ENCODE results near the gene EN2. TPM values are rescaled to one million over a fixed set of nuclear protein-coding genes. Genes with fewer than 3 reads are reported as not detected.

EN2 gene
- total RNA-seq, 1 donor from 2014 or later, result not detected

- no peak for DNase-seq (ENCODE audit: low spot score)
- ATAC-seq, result no peak
Measured at GRCh38 chr7:155461631-155462030, 3.7 kb downstream of the EN2 start.

DNA sequence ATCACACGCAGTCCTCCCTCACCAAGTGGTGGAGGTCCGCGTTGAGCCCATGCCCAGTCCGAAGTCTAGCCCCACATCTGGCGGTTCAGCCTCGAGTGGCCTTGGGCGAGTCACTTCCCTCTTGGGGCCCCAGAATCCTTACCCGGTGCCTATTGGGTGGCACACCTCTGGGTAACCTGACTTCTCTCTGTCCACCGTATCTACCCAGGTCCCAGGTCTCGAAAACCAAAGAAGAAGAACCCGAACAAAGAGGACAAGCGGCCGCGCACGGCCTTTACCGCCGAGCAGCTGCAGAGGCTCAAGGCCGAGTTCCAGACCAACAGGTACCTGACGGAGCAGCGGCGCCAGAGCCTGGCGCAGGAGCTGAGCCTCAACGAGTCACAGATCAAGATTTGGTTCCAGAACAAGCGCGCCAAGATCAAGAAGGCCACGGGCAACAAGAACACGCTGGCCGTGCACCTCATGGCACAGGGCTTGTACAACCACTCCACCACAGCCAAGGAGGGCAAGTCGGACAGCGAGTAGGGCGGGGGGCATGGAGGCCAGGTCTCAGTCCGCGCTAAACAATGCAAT is 4.3 kb downstream of the EN2 start:
- no peak for ATAC-seq
- DNase-seq (ENCODE audit: low spot score), result no peak

DNA sequence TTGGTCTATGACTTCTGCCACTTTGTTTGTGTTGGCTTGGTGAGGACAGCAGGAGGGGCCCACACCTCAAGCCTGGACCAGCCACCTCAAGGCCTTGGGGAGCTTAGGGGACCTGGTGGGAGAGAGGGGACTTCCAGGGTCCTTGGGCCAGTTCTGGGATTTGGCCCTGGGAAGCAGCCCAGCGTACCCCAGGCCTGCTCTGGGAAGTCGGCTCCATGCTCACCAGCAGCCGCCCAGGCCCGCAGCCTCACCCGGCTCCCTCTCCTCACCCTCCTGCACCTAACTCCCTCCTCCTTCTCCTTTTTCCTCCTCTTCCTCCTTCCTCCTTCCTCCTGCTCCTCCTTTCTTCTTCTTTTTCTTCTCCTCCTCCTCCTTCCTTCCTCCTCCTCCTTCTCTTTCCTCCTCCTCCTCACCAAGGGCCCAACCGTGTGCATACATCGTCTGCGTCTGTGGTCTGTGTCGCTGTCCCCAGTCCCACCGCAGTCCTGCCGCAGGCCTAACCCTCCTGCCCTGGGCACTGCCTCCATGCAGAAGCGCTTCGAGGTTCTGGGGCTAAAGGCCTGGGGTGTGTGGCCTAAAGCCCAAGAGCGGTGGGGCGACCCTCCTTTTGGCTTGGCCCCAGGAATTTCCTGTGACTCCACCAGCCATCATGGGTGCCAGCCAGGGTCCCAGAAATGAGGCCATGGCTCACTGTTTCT is 5.3 kb downstream of the EN2 start:
- no peak for DNase-seq (ENCODE audit: low spot score)
- no peak for ATAC-seq

- DNase-seq (ENCODE audit: low spot score) (no peak), ATAC-seq (no peak)
Measured at GRCh38 chr7:155464183-155464582, 6.3 kb downstream of the EN2 start.

- ATAC-seq, result no peak
Measured at GRCh38 chr7:155464948-155465739, 7.2 kb downstream of the EN2 start.

DNA sequence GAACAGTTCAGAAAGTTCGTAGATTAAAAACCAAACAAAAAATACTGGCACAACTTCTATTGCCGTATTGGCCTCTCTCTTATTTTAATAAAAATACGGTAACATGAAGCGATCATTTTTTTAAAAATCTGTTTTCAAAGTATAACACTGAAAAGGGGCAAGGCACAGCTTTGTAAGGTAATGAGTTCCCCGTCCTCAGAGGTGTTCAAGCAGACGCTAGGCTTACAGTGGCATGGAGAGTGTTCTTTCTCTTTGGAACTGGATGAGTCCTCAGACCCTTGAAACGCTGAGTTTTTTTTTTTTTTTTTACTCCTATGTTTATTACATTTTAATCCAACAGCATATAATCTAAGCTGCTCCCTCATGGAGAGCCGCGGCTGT is 7.8 kb downstream of the EN2 start:
- DNase-seq (ENCODE audit: low spot score) (no peak), ATAC-seq (no peak)

More at GRCh38 chr7:155464948-155465739, 7.2 kb downstream of the EN2 start:
- no peak for DNase-seq (ENCODE audit: low spot score)

GRCh38 chr7:155466142-155466813 is 8.3 kb downstream of the EN2 start:
- DNase-seq (ENCODE audit: low spot score) (no peak), ATAC-seq (peak; percentile 11)

GRCh38 chr7:155466814-155467733 is 9.1 kb downstream of the EN2 start:
- peak; percentile 55 for ATAC-seq

DNA sequence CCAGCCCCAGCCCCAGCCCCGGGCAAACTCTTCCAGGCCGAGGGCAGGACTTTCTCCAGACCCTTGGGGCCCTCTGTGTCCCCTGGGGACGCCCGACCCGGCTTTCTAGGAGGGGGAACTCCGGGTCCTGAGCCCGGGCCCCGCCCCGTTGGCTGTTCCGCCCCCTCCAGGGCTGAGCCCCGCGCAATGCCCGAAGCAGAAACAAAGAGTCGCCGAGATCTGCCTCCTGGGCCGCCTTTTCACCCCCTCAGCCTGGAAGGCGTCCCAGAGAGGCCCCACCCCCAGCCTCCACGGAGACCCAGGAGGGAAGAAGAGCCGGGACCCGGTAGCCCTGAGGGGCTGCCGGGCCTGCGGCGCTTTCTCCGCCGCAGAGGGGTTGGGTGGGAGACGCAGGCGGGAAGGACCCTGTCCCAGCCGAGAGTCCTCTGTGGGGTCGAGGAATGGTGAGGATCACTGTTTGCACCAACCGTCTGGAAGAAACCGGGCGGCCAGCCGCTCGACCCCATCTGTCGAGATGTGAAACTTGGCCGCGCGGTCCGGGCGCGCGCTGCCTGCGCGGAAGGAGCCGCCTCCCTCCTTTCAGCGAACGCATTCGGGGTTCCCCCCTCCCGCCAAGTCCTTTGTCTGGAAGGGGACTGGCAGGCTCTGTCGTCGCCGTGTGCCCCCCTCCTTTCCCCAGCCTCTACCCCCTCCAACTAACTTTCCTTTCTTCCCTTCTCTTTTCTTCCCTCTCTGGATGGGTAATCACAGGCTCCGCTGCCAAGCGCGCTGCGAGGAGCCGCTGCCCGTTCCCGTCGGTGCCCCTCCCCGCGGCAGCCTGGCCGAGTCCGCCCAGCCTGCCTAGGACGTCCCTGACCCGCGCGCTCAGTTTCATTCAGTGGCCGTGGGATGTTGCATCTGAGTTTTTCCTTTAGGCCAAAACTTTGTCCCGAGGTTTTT is 10.2 kb downstream of the EN2 start:
- DNase-seq (ENCODE audit: low spot score), result no peak

More at GRCh38 chr7:155466814-155467733, 9.1 kb downstream of the EN2 start:
- DNase-seq (ENCODE audit: low spot score), result no peak

DNA sequence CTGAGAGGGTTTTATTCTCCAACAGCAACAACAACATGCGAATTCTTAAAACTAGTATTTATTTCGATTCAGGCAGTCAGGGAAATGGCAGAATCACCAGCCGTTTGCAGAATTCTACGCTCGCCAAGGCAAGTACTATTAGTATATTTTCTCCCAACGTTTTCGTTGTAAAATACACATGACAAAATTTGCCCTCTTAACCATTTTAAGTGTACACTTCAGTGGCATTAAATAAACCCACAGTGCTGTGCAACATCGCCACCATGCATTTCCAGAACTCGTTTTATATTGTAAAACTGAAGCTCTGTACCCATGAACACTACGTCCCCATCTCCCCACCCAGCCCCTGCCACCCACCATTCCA is 10.8 kb downstream of the EN2 start:
- ATAC-seq (no peak), DNase-seq (ENCODE audit: low spot score) (no peak)

More for the DNA sequence above, 10.2 kb downstream of the EN2 start:
- ATAC-seq, result peak; percentile 47

- ATAC-seq (no peak), DNase-seq (ENCODE audit: low spot score) (no peak)
Measured at GRCh38 chr7:155469311-155470185, 11.6 kb downstream of the EN2 start.

DNA sequence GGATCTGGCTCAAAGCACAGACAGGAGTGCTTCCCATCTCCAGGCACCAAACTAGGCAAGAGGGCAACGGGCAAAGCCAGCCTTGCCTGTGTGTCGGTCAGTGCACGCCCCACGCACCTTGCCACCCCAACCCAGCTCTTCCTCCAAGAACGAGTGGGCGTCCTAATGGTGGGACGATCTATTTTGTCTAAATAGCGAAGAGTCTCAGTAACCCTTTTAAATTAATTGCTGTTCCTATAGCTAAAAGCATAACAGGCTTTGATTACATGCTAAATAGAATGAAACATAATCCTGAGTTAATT is 12.2 kb downstream of the EN2 start:
- no peak for DNase-seq (ENCODE audit: low spot score)
- ATAC-seq, result no peak

- no peak for ATAC-seq
- no peak for DNase-seq (ENCODE audit: low spot score)
Measured at GRCh38 chr7:155470686-155471638, 13.0 kb downstream of the EN2 start.

DNA sequence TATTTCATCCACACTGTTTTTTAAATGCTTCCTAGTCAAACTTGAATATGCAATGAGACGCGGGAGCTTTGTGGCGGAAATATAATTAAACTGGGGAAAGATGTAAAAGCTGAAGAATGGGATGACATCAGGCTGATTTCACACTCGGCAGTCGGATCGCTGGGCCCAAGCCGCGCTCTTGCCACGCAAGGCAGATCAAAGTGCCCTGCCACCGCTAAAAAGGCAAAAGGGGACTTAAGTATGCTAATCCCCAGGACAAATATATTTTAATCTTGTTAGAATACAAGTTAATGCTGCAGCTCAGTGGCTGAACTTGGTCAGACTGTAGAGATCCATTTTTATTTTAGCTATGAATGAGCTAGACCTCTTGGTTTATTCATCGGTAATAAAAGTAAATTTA is 13.8 kb downstream of the EN2 start:
- ATAC-seq (no peak), DNase-seq (ENCODE audit: low spot score) (no peak)

- DNase-seq (ENCODE audit: low spot score), result no peak
- ATAC-seq, result no peak
Measured at GRCh38 chr7:155477476-155477875, 19.5 kb downstream of the EN2 start.

- DNase-seq (ENCODE audit: low spot score) (no peak), ATAC-seq (no peak)
Measured at GRCh38 chr7:155481764-155482163, 23.8 kb downstream of the EN2 start.

DNA sequence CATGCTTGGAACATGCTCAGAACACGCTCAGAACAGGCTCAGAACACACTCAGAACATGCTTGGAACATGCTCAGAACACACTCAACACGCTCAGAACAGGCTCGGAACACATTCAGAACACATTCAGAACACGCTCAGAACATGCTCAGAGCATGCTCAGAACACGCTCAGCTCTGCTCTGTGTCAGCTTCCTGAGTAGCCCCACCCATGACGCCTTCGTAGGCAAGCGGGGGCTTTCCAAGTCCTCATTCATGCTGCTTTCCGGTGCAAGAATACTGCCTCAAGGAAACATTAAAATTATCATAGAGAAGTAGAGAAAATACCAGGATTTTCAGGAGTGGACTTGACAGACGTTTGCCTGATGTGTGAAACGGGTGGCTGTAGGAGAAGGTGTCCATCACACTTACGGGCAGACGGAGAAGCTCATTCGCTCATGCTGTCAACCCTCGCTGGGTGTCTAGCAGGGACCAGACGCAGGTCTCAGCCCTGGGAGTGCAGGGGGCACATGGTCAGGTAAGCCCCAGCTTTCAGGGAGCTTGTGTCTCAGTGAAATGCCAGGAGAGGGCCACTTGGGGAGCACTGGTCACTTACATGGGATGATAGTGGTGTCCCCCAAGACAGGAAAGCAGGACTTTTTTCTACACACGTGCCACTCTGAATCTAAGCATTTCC is 24.7 kb downstream of the EN2 start:
- ATAC-seq, result no peak
- DNase-seq (ENCODE audit: low spot score), result no peak
